HG02571 (cell line): ENCODE measurements around the gene EYS.

Experiments used
- ATAC-seq: cut with Tn5 transposase; IDR thresholded peaks from one replicate; pipeline ENCODE4 v1.9.1; 2021; ENCODE audit warnings: mild to moderate bottlenecking, moderate library complexity; ENCODE audit not compliant: unreplicated experiment

EYS gene

DNA sequence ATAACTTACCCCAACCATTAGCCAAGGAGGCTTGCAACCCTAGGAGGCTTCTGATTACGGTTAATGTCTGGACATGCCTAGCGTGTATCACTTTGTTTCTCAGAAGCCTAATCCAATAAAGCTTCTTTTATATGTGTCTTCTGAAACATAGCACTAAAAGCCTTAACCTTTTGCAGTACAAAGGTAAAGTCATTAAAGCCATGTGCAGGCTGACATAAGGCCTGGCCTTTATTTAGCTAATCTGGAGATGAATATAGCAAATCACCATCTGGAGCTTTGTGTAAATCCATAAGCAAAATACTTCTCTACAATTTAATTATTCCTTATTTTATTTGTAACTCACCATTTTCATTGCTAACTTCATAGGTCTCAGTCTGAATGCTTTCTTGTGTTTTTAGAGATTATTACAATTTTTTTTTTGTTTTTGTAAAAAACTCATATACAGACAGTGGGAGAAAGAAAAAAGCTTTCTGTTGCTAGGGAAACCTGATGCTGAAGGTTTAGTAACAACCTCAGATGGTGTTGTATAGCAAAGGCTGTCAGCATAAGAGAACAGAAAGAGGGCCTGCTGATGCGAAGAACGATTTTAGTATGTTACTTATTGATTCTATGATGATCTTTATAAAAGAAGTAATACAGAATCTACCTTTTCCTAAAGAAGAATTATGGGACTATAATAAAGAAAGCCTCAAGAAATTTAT is at the start of gene EYS:
EYS (minus strand) TSS at position 101 of the 701 bp plus-strand sequence. CDS start 211,816 bp downstream, outside the sequence.
- no peak for ATAC-seq

DNA sequence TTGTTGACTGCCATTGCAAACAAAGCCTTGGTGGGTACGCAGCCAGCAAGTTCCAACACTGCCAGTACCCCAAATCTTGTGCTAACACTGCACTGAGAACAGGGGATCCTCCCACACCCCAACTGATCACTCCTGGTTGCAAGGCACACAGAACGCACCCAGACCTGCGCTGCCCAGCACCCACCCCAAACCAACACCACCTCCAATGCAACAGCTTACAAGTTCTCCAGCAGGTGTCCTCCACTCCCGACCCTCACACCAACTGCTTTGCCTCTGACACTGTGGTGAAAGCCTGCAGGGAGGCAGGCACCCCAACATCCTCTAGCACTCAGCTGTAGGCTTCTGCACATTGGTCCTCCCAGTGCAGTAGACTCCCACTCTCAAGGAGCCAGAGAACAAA is 39.3 kb upstream of the EYS start:
- no peak for ATAC-seq

DNA sequence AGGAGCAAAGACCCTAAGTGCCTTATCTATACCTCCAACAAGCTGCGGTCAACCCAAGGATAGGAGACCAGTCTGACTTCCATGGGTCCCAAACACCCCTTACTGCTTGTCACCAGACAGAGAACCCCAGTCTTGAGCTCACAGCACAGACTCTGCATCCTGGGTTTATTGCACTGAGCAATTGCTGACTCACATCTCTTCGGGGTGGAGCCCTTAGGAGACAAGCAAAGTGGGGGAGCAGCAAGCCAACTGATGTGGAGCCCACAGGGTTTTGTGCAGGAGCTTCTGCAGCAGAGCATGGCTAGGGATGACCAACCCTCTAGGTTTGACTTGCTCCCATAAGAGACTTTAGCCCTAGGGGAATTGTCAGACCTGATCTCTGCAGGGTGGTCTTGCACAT is 38.6 kb upstream of the EYS start:
- no peak for ATAC-seq

DNA sequence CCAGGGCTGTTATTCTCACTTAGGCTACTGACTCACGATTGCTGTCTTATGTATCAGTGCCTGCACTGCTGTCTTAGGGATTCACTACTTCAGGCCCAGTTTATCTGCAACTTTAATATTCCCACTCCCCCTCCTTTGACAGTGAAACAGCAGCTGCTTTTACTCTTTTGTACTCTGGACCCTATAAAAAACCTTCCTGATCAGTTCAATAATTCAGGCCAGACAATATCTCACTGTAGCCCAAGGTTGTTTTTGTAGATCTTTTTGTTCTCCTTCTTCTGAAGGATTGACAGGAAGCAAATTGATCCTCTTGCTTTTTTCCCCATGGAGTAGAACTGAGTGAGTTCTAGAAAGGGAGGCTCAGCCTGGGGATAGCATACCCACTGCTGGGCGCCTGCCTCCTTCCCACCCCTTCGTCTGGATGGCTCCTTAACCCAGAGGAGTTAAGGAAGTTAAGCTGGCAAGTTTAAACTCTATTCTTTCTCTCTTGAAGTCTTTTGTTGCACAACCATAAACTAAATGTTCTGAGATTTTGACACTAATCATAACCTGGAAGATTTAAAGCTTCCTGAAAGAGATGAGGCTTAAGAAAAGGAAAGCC is 22.0 kb upstream of the EYS start:
- no peak for ATAC-seq

DNA sequence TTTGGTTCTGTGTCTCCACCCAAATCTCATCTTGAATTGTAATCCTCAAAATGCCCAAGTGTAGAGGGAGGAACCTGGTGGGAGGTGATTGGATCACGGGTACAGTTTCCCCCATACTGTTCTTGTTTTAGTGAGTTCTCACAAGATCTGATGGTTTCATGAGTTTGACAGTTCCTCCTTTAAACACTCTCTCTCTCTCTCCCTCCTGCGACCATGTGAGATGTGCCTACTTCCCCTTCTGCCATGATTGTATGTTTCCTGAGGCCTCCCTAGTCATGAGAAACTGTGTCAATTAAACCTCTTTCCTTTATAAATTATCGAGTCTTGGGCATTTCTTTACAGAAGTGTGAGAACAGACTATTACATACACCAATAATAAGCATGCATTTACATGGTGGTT is 12.1 kb upstream of the EYS start:
- ATAC-seq: no peak

DNA sequence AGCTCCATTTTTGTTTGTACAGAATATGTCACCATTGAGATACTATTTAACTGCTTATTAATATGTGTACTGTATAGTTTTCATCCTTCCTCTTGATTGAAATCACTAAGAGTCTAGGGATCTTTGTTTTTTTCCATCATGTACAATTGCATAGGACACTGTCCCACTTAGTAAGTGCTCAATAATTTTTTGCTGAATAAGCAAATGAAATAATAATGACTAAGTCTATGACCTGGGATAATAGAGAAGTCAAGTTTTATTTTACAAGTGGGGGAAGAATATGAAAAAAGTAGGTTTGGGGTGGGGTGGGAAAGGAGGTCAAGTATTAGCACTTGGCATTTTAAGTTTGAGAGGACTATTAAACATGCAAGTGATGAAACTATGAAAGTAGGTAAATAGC is 4.5 kb upstream of the EYS start:
- no peak for ATAC-seq

DNA sequence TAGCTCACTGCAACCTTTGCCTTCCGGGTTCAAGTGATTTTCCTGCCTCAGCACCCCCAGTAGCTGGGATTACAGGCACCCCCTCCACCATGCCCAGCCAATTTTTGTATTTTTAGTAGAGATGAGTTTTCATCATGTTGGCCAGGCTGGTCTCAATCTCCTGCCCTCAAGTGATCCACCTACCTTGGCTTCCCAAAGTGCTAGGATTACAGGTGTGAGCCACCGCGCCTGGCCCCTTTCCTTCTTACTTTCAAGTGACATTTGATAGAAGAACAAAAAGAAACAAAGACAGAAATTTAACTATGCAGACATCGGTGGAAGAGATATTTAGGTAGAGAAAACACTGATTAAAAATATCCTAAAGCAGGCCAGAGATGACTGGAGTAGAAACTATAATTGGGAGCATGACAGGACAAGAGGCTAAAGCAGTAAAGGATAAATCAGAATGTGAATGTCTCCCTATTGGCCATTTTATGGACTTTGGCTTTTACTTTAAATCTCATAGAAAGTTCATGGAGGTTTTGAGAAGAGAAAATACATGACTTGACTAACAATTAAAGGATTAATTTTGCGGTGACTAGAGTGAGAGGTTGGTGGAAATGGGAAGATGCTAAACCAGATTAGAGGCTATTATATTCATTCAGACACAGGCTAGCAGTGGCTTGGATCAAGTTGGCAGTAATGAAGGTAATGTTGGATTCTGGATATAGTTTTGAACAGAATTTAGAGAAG is 2.2 kb upstream of the EYS start:
- no peak for ATAC-seq

DNA sequence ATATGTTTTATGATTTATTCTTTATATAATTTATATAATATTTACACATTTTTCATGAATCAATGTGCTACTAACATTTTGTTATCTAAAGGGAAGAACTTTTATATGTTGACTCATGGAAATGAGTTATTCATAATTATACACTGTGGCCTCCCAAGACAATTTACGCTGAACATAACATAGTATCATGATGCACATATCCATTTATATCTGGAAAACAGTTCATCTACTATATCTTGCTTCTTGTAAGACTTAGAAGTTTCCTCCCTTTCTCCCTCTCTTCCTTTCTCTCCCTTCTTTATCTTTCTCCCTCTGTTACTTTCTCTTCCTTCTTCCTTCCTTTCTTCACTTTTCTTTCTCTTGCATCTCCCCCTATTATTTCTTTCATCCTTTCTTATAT is 1.1 kb upstream of the EYS start:
- no peak for ATAC-seq

DNA sequence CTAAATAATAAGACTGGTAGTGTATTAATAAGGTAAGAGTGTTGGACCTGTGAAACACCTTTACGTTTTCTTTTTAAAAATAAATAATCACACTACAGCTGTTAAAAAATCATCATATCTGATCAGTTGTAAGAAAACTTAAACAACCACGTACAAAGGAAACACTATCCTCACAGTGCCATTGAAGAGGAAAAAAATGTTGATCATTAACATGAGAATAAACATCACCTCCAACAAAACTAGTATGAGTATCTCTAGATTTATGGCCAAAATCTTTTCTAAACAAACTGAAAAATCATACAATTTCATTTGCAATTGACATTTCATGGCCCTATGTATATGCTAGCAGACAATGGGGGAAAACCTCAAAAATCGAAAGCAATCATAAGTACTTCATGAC is 590 bp downstream of the EYS start:
- ATAC-seq: no peak

DNA sequence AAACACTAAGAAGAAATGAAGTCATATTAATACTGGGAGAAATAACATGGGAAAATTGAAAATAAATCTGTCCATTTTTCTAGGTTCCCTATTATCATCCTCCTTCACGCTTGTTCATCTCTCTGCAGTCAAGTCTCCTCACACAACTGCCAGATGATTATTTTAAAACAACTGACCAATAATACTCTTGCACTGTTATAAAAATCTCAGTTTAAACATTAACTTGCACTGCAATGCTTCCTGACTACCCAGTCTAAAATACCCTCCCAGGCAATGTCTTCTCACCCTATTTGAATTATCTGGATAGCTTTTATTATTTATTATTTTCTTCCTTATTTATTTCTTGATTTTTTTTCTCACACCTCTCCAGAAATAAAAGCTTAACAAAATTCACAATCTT is 5.7 kb downstream of the EYS start:
- ATAC-seq: no peak

DNA sequence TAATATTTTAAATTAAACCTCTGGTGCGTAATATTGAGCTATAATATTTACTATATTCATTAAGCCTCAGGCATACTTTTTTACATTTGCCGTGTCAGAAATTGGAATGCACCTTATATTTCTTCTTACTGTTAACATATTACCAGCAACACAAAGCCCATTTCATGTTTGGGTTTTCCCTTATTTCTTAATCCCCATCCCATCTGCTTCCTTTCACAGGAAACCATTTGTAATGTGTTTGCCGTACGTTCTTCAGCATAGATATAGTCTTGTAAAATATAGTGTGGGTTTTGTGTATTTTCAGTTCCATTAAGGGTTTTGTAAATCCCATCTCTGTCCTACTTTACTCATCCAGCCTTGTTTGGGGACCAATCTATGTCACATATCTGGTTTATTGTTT is 6.5 kb downstream of the EYS start:
- ATAC-seq: no peak

DNA sequence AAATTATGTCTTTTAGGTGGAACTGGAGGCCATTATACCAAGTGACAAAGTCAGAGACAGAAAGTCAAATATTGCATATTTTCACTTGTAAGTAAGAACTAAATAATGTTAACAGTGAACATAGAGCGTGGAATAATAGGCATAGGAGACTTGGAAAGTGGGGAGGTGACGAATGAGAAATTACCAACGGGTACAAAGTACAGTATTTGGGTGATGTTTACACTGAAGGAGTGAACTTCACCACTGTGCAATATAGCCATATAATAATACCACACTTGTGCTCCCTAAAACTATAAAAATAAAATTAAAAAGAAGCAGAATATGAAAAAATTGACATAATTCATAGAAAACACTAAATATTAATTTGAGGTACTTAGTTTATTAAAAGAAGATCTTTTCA is 14.9 kb downstream of the EYS start:
- ATAC-seq: no peak

DNA sequence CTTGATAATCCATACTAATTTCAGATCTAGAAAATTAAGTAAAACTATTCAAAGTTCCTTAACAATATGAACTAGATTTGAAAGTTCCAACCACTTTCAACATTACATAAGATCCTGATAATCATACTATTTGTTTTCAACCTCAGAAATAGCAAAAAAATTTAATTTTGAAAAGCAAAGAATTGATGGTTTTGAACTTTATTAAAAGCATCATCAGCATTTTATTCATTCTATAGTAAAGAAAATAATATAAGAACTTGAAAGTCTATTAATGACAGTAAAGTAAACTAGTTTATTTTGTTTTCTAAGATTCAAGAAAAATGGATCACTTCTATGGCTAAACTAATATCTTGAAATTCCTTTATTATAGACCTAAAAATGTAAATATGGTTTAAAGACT is 26.8 kb downstream of the EYS start:
- ATAC-seq: no peak

DNA sequence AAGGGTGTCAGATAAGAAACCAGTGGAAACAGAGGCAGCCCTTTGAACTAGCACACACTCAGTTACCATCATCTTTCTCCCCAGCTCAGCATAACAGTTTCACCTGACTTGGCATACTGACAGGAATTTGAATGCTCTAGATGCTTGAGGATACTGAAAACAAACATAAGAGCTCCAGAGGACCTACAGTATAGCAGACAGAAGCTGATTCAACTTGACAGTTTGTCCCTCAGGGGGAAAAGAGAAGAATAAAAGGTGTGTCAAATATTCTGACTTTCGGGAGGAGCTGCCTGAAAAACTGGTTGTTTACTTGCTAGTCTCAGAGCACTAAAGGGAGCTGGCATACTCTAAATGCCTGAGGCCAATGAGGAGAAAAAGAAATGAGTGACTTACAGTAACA is 35.1 kb downstream of the EYS start:
- no peak for ATAC-seq

DNA sequence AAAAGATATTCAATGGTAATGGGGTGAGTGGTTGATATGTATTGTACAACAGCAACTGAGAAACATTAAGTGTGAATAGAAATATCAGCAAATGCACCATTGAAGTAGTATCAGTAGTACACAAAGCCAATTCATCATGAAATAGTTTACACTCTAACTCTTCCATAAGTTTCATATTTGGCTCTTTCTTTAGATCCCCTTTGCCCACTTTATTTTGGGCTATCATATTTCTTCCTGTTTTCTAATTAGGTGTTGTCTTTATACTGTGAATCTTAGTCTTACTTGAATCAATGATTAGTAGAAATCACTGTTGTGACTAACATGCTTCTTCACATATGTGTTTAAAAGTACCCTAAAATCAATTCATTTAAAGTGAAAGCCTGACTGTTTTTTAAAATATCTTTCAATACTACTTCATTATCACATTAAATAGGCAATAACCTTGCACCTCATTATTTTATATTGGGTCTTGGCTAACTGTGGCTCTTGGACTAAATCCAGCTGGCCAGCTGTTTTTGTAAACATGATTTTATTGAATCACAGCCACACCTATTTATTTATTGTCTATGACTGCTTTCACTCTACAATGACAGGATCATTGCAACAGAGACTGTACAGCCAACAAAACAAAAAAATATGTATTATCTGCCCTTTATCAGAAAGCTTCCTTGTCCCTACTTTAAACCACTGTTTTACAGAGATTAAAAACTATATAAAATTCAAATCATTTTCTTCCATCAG is 38.9 kb downstream of the EYS start:
- no peak for ATAC-seq

DNA sequence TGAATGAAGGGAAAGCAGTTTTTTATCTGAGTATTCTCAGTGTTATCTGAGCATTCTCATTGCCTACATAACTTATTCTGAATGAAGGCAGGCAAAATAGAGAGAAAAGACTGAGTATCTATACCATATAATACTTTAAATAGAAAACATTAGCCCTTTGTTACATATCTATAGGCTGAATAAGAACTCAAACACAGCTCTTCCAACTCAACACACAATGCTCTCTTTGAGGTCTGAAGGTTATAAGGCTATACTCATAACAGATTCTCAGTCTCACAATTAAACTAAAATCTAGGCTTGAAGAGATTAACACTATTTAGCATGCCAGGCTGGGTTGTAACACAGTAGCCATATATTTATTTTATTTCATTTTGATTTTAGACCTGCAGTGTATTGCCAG is 56.9 kb downstream of the EYS start:
- ATAC-seq: no peak

DNA sequence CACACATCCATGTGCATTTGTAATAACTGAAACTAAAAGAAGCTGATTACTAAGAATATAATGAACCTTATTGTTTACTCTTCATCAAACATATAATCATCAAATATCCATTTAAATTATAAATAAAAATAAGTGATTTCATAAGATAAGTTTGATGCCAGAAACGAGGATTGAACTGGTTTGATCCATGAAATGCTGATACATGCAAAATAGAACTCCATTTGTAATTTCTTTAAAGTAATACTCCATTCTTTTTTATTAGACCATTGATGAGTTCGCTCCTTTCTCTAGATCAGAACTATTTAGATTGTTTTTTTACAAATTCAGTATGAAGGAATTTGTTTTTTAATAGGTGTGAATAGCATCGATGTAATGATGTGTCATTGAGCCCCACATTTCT is 57.6 kb downstream of the EYS start:
- ATAC-seq: no peak

DNA sequence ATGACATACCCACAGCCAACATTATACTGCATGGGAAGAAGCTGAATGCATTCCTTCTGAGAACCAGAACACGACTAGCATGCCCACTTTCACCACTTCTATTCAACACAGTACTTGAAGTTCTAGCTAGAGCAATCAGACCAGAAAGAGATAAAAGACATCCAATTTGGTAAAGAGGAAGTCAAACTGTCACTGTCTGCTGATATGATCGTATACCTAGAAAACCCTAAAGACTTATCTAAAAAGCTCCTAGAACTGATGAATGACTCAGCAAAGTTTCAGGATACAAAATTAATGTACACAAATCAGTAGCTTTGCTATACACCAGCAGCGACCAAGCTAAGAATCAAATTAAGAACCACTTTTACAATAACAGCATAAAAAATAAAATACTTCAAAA is 60.5 kb downstream of the EYS start:
- no peak for ATAC-seq

DNA sequence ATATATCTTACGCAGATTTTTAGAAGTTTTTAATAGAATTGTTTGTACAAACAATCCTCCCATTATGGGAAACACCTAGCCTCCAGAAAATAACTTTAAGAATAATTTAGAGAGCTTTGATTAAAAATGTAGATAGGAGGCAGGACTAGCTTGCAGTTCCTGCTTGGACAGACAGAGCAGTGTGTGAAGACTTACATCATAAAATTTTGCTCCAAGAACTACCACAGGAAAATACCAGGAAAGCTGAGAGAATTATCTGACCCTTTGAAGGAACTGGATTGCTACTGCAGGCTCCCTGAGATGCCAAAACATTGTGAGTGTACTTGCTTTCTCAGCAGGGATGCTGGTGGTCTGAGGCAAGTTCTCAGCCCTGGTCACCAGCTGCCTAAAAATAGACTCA is 64.2 kb downstream of the EYS start:
- no peak for ATAC-seq

DNA sequence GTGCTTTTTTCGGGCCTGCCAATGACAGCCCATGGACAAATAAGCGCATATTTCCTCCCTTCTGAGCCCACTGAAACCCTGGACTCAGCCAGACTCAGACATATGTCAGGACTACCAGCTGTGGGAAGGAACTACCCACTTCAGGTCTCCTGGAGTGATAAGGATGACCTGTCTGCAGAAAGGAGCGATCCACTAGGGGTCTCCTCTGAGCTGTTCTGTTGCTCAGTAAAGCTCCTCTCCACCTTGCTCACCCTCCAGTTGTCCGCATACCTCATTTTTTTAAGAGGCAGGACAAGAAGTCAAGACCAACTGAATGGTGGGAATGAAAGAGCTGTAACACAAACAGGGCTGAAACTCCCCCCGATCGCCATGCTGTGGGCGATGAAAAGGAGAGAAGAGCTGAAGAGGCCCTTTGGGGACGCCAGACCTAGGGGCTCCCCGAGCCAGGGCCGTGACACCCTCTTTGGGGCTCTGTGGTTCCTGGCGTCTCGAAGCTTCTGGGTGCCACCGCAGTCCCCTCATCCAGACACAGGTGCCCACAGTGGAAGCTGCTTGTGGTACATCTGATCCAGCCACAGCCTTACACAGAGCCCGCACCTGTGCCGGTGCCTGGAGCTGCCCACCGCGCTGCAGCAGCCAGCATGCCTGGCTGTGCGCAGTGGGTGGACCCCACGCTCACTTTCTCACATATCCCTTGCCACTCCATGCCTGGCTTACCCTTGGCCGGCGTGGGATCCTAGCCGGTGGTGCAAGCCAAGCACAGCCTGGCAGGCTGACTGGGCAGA is 68.8 kb downstream of the EYS start:
- no peak for ATAC-seq
